Stimulated activated CD8-positive, alpha-beta memory T cell treated with anti-CD3 and anti-CD28 coated beads, Interleukin-7, amount 100 ng/mL, for 1 hour (primary cell): Measurements from ENCODE around the gene CDC42SE1.
A peak's percentile ranks its signal among the peaks of the same experiment; 100 is the strongest.

ENCODE experiments used
- DNase-seq, 2 donors: peaks; one replicate each; pipeline ENCODE4 v3.0.0-alpha.2; 2020; ENCODE audit warnings: low read depth in 2 of 2

Gene CDC42SE1

GRCh38 chr1:151054971-151055547 lies 4.4 kb downstream of the CDC42SE1 start:
- no peak for DNase-seq

- DNase-seq = no peak
Measured at GRCh38 chr1:151051356-151052009, 7.9 kb downstream of the CDC42SE1 start.

- no peak for DNase-seq
Measured at GRCh38 chr1:151050051-151050688, 9.3 kb downstream of the CDC42SE1 start.

GRCh38 chr1:151049458-151049857 lies 10.0 kb downstream of the CDC42SE1 start:
- DNase-seq = no peak

GRCh38 chr1:151048645-151049032 lies 10.8 kb downstream of the CDC42SE1 start:
- DNase-seq = no peak

- no peak for DNase-seq
Measured at GRCh38 chr1:151047925-151048644, 11.3 kb downstream of the CDC42SE1 start.

GRCh38 chr1:151047591-151047924 lies 11.9 kb downstream of the CDC42SE1 start, which contains the start of gene C1orf56:
C1orf56 (plus strand) TSS chr1:151047751; CDS start chr1:151047848, 97 bp downstream.
- peak in 1 of 2 donors; percentile 37 for DNase-seq

GRCh38 chr1:151043163-151043562 lies 16.3 kb downstream of the CDC42SE1 start:
- DNase-seq = no peak

GRCh38 chr1:151039521-151039920 lies 19.9 kb downstream of the CDC42SE1 start:
- DNase-seq = no peak

GRCh38 chr1:151037032-151037431 lies 22.4 kb downstream of the CDC42SE1 start:
- no peak for DNase-seq

- DNase-seq = no peak
Measured at GRCh38 chr1:151036356-151036755, 23.1 kb downstream of the CDC42SE1 start, which contains the start of gene BNIPL. BNIPL (plus strand) TSS chr1:151036586; CDS start chr1:151036726, 140 bp downstream.

GRCh38 chr1:151035167-151035566 lies 24.3 kb downstream of the CDC42SE1 start:
- no peak for DNase-seq

GRCh38 chr1:151032164-151032563 lies 27.3 kb downstream of the CDC42SE1 start:
- no peak for DNase-seq

GRCh38 chr1:151026460-151026859 lies 33.0 kb downstream of the CDC42SE1 start:
- no peak for DNase-seq

- peak; percentile 70 to 79 for DNase-seq
Measured at GRCh38 chr1:151024540-151025146, 34.8 kb downstream of the CDC42SE1 start.

GRCh38 chr1:151013518-151013917 lies 45.9 kb downstream of the CDC42SE1 start:
- no peak for DNase-seq

GRCh38 chr1:151012684-151013471 lies 46.5 kb downstream of the CDC42SE1 start:
- DNase-seq = no peak

- no peak for DNase-seq
Measured at GRCh38 chr1:151011154-151011850, 48.1 kb downstream of the CDC42SE1 start.

- DNase-seq = no peak
Measured at GRCh38 chr1:151010346-151010726, 49.1 kb downstream of the CDC42SE1 start.

GRCh38 chr1:151009674-151010345 lies 49.6 kb downstream of the CDC42SE1 start:
- DNase-seq = no peak
